WTC11 (cell line): Measurements from ENCODE around the gene ZBTB39. TPM values are rescaled to one million over a fixed set of nuclear protein-coding genes. Genes with fewer than 3 reads are reported as not detected.
A peak's percentile ranks its signal among the peaks of the same experiment; 100 is the strongest.

Source experiments
- ATAC-seq: fragments of 200-7000 bp; cut with Tn5 transposase; 2 replicates; pipeline ENCODE4 v1.10.0; 2021; ENCODE audit warnings: mild to moderate bottlenecking, moderate library complexity
- CTCF ChIA-PET: fragments of 300-600 bp; sonication (Branson Sonifier 250); formaldehyde crosslinking; loops from one replicate; lab custom pipeline; 2021; ENCODE audit warnings: antibody characterized with exemption; lab: Charles Lee
- POLR2A ChIA-PET: fragments of 350-600 bp; sonication (Branson Sonifier 250); formaldehyde crosslinking; loops from one replicate; lab custom pipeline; 2021; ENCODE audit warnings: antibody characterized with exemption; lab: Charles Lee
- DNase-seq: peaks from one replicate; pipeline ENCODE4 v3.0.0; 2021; ENCODE audit warnings: low spot score
- H3K27ac Mint-ChIP-seq: 2 replicates; pipeline ENCODE4 v1.8.0; 2021; ENCODE audit warnings: mixed read lengths
- H3K27me3 Mint-ChIP-seq: 2 replicates; pipeline ENCODE4 v1.8.0; 2021; ENCODE audit warnings: low read depth, mild to moderate bottlenecking, moderate library complexity, mixed read lengths
- H3K36me3 Mint-ChIP-seq: 2 replicates; pipeline ENCODE4 v1.8.0; 2021; ENCODE audit warnings: mixed read lengths
- H3K4me1 Mint-ChIP-seq: 2 replicates; pipeline ENCODE4 v1.8.0; 2022; ENCODE audit warnings: mixed read lengths
- H3K4me3 Mint-ChIP-seq: 2 replicates; pipeline ENCODE4 v1.8.0; 2021; ENCODE audit warnings: mild to moderate bottlenecking, moderate library complexity, mixed read lengths
- H3K9me3 Mint-ChIP-seq: 2 replicates; pipeline ENCODE4 v1.8.0; 2021; ENCODE audit warnings: mixed read lengths
- GABPB1 ChIP-seq: sonication (generic); formaldehyde crosslinking; IDR thresholded peaks from 2 replicates; pipeline ENCODE4 v1.8.1; 2023; ENCODE audit warnings: mild to moderate bottlenecking, missing genetic modification reagents
- GRHL2 ChIP-seq: fragments of 250-450 bp; sonication (Bioruptor Pico); IDR thresholded peaks from 2 replicates; pipeline ENCODE4 v1.8.0; 2022; ENCODE audit warnings: mild to moderate bottlenecking, moderate library complexity; ENCODE audit not compliant: insufficient replicate concordance, severe bottlenecking
- HMGA2 ChIP-seq: fragments of 250-450 bp; sonication (Bioruptor Pico); IDR thresholded peaks from 2 replicates; pipeline ENCODE4 v1.4.0; 2021; ENCODE audit warnings: mild to moderate bottlenecking, moderate library complexity
- JUN ChIP-seq: sonication (generic); formaldehyde crosslinking; IDR thresholded peaks from 2 replicates; pipeline ENCODE4 v1.8.0; 2023; ENCODE audit warnings: mild to moderate bottlenecking, missing genetic modification reagents
- MXD4 ChIP-seq: fragments of 250-450 bp; sonication (Bioruptor Pico); IDR thresholded peaks from 2 replicates; pipeline ENCODE4 v1.8.0; 2021; ENCODE audit warnings: mild to moderate bottlenecking, moderate library complexity, borderline replicate concordance
- NFE2L1 ChIP-seq: sonication (generic); formaldehyde crosslinking; IDR thresholded peaks from 2 replicates; pipeline ENCODE4 v1.8.1; 2023; ENCODE audit warnings: missing genetic modification reagents
- NR1H2 ChIP-seq: sonication (generic); formaldehyde crosslinking; IDR thresholded peaks from 2 replicates; pipeline ENCODE4 v1.9.0; 2021; ENCODE audit warnings: mild to moderate bottlenecking, moderate library complexity, missing genetic modification reagents
- OVOL2 ChIP-seq: fragments of 250-450 bp; sonication (Bioruptor Pico); IDR thresholded peaks from 2 replicates; pipeline ENCODE4 v1.9.0; 2021; ENCODE audit warnings: mild to moderate bottlenecking, borderline replicate concordance
- SOX15 ChIP-seq: fragments of 250-450 bp; sonication (Bioruptor Pico); IDR thresholded peaks from 2 replicates; pipeline ENCODE4 v1.9.0; 2021; ENCODE audit warnings: mild to moderate bottlenecking
- SP1 ChIP-seq: sonication (generic); formaldehyde crosslinking; conservative IDR thresholded peaks from 2 replicates; pipeline ENCODE4 v1.8.1; 2022; ENCODE audit warnings: missing genetic modification reagents
- ZBTB21 ChIP-seq: sonication (generic); formaldehyde crosslinking; IDR thresholded peaks from 2 replicates; pipeline ENCODE4 v1.8.1; 2023; ENCODE audit warnings: mild to moderate bottlenecking, missing genetic modification reagents, borderline replicate concordance
- ZNF138 ChIP-seq: sonication (generic); formaldehyde crosslinking; conservative IDR thresholded peaks from 2 replicates; pipeline ENCODE4 v1.8.1; 2022; ENCODE audit warnings: mild to moderate bottlenecking, moderate library complexity, missing genetic modification reagents
- ZNF232 ChIP-seq: sonication (generic); formaldehyde crosslinking; IDR thresholded peaks from 2 replicates; pipeline ENCODE4 v1.8.0; 2022; ENCODE audit warnings: mild to moderate bottlenecking, missing genetic modification reagents
- ZNF317 ChIP-seq: sonication (generic); formaldehyde crosslinking; IDR thresholded peaks from 2 replicates; pipeline ENCODE4 v1.8.1; 2023; ENCODE audit warnings: low read depth, mild to moderate bottlenecking, moderate library complexity, missing genetic modification reagents, borderline replicate concordance
- ZNF396 ChIP-seq: fragments of 250-450 bp; sonication (Bioruptor Pico); IDR thresholded peaks from 2 replicates; pipeline ENCODE4 v1.8.0; 2021; ENCODE audit warnings: mild to moderate bottlenecking, moderate library complexity, borderline replicate concordance
- ZNF671 ChIP-seq: fragments of 250-450 bp; sonication (Bioruptor Pico); IDR thresholded peaks from 2 replicates; pipeline ENCODE4 v1.8.0; 2021; ENCODE audit warnings: mild to moderate bottlenecking
- total RNA-seq: library from RNA; stranded (reverse); gene quantifications from 3 replicates; pipeline ENCODE4 v1.2.3, GENCODE V29; 2021
- TF ChIP-seq, protein P1 (sequence below): sonication (generic); formaldehyde crosslinking; IDR thresholded peaks from 2 replicates; pipeline ENCODE4 v1.8.0; 2022; ENCODE audit warnings: missing genetic modification reagents
- TF ChIP-seq, protein P2 (sequence below): fragments of 200-600 bp; IDR thresholded peaks from 2 replicates; pipeline ENCODE4 v1.8.0; 2022; ENCODE audit warnings: antibody characterized with exemption
- TF ChIP-seq, protein P3 (sequence below): sonication (generic); formaldehyde crosslinking; IDR thresholded peaks from 2 replicates; pipeline ENCODE4 v1.8.1; 2023; ENCODE audit warnings: mild to moderate bottlenecking, missing genetic modification reagents, borderline replicate concordance
- TF ChIP-seq, protein P4 (sequence below): sonication (generic); formaldehyde crosslinking; conservative IDR thresholded peaks from 2 replicates; pipeline ENCODE4 v1.8.1; 2023; ENCODE audit warnings: mild to moderate bottlenecking, low read depth, missing genetic modification reagents, moderate library complexity
- TF ChIP-seq, protein P5 (sequence below): fragments of 250-450 bp; sonication (Bioruptor Pico); IDR thresholded peaks from 2 replicates; pipeline ENCODE4 v1.9.0; 2021; ENCODE audit warnings: mild to moderate bottlenecking

Gene ZBTB39
- total RNA-seq, 1 experiment from 2014 or later, result 20.2 TPM

DNA sequence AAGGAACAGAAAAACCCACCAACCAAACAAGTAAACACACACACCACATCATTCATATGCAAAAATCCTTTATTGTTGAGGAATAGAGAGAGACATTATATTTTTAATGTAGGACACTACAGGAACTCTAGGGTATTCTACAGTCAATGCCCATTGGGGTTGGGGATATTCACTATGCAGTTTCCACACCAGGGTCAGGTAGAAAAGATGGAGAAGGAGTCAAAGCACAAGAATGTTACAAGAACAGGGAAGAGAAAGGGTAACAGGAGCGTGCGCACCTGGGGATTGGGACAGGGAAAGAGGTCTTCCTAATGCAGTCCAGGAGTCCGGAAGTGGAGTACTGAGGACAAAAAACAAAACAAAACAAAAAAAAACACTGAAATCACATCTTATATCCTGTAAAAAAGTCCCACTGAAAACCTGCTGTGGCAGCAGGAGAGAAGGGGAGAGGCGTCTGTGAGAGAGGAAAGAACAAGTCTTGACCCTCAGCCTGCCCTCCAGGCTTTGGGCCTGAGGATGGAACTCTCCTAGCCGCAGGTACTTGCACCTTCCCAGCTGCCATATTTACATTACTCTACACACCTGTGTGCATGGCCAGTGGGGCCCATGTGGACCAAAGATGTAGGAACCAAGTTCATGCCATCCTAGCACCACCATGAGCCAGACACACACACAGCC is 3.7 kb upstream of the ZBTB39 start:
- H3K27me3 Mint-ChIP-seq, result peaks cover 4% of the 10 kb centered on the region
- TF ChIP-seq GRHL2 (no peak), NFE2L1 (CRISPR knock-in tag) (no peak), ZNF317 (CRISPR knock-in tag) (no peak), JUN (CRISPR knock-in tag) (no peak)
- TF ChIP-seq, protein P1, sequence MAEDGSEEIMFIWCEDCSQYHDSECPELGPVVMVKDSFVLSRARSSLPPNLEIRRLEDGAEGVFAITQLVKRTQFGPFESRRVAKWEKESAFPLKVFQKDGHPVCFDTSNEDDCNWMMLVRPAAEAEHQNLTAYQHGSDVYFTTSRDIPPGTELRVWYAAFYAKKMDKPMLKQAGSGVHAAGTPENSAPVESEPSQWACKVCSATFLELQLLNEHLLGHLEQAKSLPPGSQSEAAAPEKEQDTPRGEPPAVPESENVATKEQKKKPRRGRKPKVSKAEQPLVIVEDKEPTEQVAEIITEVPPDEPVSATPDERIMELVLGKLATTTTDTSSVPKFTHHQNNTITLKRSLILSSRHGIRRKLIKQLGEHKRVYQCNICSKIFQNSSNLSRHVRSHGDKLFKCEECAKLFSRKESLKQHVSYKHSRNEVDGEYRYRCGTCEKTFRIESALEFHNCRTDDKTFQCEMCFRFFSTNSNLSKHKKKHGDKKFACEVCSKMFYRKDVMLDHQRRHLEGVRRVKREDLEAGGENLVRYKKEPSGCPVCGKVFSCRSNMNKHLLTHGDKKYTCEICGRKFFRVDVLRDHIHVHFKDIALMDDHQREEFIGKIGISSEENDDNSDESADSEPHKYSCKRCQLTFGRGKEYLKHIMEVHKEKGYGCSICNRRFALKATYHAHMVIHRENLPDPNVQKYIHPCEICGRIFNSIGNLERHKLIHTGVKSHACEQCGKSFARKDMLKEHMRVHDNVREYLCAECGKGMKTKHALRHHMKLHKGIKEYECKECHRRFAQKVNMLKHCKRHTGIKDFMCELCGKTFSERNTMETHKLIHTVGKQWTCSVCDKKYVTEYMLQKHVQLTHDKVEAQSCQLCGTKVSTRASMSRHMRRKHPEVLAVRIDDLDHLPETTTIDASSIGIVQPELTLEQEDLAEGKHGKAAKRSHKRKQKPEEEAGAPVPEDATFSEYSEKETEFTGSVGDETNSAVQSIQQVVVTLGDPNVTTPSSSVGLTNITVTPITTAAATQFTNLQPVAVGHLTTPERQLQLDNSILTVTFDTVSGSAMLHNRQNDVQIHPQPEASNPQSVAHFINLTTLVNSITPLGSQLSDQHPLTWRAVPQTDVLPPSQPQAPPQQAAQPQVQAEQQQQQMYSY (CRISPR knock-in tag), result peak; percentile 89
- no peak for ATAC-seq
- DNase-seq, result no peak
- H3K27ac Mint-ChIP-seq, result no peak overlapping the region
- peaks cover 62% of the 10 kb centered on the region for H3K4me1 Mint-ChIP-seq
- POLR2A ChIA-PET, result no interaction called here
- H3K36me3 Mint-ChIP-seq, result no peaks in the 10 kb centered on the region
- no peak overlapping the region for H3K4me3 Mint-ChIP-seq
- CTCF ChIA-PET, result interaction anchor here (0.6 to 3.3 kb wide), 9 partner anchors 9 to 173 kb away, joined by 3 to 33 read pairs (median 3); partner anchors contain the start of genes NAB2 and STAT6
- H3K9me3 Mint-ChIP-seq, result no peaks in the 10 kb centered on the region

DNA sequence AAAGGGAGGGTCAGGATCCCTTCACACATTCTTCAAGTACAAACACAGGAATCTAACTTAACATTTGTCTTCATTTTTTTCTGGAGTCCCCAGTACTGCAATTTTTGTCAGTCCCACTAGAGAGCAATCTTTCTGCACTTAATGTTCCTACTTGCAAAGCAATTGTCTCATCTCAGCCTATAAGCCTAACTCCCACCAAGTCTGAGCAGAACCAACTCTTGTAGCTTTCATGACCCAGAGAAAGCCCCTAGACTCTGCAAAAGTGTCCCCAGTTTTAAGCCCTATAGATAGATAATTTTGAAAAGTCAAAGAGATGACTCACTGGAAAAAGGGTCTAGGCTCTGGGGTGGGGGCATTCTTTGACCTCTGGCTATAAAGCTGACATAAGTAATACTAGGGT is 1.8 kb upstream of the ZBTB39 start:
- no peak overlapping the region for H3K27ac Mint-ChIP-seq
- no peak for DNase-seq
- no peaks in the 10 kb centered on the region for H3K9me3 Mint-ChIP-seq
- no peak overlapping the region for H3K4me3 Mint-ChIP-seq
- ChIA-PET POLR2A (no interaction called here), CTCF (interaction anchor here (0.6 to 2.4 kb wide), 19 partner anchors 9 to 451 kb away, joined by 3 to 33 read pairs (median 4); partner anchors contain the start of genes LRP1, NEMP1 and STAT6)
- peak; percentile 11 for ATAC-seq
- H3K27me3 Mint-ChIP-seq, result no peaks in the 10 kb centered on the region
- H3K36me3 Mint-ChIP-seq, result peaks cover 14% of the 10 kb centered on the region
- H3K4me1 Mint-ChIP-seq, result peaks cover 56% of the 10 kb centered on the region
- TF ChIP-seq, protein P2, sequence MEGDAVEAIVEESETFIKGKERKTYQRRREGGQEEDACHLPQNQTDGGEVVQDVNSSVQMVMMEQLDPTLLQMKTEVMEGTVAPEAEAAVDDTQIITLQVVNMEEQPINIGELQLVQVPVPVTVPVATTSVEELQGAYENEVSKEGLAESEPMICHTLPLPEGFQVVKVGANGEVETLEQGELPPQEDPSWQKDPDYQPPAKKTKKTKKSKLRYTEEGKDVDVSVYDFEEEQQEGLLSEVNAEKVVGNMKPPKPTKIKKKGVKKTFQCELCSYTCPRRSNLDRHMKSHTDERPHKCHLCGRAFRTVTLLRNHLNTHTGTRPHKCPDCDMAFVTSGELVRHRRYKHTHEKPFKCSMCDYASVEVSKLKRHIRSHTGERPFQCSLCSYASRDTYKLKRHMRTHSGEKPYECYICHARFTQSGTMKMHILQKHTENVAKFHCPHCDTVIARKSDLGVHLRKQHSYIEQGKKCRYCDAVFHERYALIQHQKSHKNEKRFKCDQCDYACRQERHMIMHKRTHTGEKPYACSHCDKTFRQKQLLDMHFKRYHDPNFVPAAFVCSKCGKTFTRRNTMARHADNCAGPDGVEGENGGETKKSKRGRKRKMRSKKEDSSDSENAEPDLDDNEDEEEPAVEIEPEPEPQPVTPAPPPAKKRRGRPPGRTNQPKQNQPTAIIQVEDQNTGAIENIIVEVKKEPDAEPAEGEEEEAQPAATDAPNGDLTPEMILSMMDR, result no peak
- TF ChIP-seq, protein P3, sequence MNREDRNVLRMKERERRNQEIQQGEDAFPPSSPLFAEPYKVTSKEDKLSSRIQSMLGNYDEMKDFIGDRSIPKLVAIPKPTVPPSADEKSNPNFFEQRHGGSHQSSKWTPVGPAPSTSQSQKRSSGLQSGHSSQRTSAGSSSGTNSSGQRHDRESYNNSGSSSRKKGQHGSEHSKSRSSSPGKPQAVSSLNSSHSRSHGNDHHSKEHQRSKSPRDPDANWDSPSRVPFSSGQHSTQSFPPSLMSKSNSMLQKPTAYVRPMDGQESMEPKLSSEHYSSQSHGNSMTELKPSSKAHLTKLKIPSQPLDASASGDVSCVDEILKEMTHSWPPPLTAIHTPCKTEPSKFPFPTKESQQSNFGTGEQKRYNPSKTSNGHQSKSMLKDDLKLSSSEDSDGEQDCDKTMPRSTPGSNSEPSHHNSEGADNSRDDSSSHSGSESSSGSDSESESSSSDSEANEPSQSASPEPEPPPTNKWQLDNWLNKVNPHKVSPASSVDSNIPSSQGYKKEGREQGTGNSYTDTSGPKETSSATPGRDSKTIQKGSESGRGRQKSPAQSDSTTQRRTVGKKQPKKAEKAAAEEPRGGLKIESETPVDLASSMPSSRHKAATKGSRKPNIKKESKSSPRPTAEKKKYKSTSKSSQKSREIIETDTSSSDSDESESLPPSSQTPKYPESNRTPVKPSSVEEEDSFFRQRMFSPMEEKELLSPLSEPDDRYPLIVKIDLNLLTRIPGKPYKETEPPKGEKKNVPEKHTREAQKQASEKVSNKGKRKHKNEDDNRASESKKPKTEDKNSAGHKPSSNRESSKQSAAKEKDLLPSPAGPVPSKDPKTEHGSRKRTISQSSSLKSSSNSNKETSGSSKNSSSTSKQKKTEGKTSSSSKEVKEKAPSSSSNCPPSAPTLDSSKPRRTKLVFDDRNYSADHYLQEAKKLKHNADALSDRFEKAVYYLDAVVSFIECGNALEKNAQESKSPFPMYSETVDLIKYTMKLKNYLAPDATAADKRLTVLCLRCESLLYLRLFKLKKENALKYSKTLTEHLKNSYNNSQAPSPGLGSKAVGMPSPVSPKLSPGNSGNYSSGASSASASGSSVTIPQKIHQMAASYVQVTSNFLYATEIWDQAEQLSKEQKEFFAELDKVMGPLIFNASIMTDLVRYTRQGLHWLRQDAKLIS, result no peak
- TF ChIP-seq ZNF396 (CRISPR knock-in tag) (no peak), NR1H2 (CRISPR knock-in tag) (no peak), OVOL2 (CRISPR knock-in tag) (no peak), GRHL2 (no peak), HMGA2 (CRISPR knock-in tag) (no peak), ZNF232 (CRISPR knock-in tag) (no peak), GABPB1 (no peak), SOX15 (CRISPR knock-in tag) (no peak), ZNF317 (CRISPR knock-in tag) (no peak), MXD4 (no peak), ZNF671 (CRISPR knock-in tag) (no peak), SP1 (CRISPR knock-in tag) (no peak), ZNF138 (CRISPR knock-in tag) (no peak), ZBTB21 (CRISPR knock-in tag) (no peak)
- TF ChIP-seq, protein P4, sequence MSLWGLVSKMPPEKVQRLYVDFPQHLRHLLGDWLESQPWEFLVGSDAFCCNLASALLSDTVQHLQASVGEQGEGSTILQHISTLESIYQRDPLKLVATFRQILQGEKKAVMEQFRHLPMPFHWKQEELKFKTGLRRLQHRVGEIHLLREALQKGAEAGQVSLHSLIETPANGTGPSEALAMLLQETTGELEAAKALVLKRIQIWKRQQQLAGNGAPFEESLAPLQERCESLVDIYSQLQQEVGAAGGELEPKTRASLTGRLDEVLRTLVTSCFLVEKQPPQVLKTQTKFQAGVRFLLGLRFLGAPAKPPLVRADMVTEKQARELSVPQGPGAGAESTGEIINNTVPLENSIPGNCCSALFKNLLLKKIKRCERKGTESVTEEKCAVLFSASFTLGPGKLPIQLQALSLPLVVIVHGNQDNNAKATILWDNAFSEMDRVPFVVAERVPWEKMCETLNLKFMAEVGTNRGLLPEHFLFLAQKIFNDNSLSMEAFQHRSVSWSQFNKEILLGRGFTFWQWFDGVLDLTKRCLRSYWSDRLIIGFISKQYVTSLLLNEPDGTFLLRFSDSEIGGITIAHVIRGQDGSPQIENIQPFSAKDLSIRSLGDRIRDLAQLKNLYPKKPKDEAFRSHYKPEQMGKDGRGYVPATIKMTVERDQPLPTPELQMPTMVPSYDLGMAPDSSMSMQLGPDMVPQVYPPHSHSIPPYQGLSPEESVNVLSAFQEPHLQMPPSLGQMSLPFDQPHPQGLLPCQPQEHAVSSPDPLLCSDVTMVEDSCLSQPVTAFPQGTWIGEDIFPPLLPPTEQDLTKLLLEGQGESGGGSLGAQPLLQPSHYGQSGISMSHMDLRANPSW (CRISPR knock-in tag), result no peak
- TF ChIP-seq, protein P5, sequence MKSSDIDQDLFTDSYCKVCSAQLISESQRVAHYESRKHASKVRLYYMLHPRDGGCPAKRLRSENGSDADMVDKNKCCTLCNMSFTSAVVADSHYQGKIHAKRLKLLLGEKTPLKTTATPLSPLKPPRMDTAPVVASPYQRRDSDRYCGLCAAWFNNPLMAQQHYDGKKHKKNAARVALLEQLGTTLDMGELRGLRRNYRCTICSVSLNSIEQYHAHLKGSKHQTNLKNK (CRISPR knock-in tag), result no peak
- TF ChIP-seq, all 79 proteins: peak for 0
